ENCODE data around the gene VASP.

DNA sequence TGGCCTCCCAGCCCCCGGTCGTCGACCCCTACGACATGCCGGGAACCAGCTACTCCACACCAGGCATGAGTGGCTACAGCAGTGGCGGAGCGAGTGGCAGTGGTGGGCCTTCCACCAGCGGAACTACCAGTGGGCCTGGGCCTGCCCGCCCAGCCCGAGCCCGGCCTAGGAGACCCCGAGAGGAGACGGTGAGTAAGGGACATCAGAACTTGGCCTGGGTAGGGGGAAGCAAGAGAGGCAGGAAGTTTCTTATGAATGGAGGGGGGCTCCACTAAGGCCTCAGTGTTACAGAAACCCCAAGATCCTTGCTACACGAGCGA is 36.6 kb upstream of the VASP start:
- TF ChIP-seq YY1 (IDR thresholded peaks at IDR 0.05; ENCODE audit: insufficient read depth, insufficient read length) (no peak), SUZ12 (IDR thresholded peaks at IDR 0.05; ENCODE audit: extremely low read depth, insufficient read depth, insufficient read length) (no peak), ZNF274 (IDR thresholded peaks at IDR 0.05; ENCODE audit: low read depth, low read length) (no peak)

Measured in NT2/D1 (cell line).